Metanephros (tissue), 1 donor: ENCODE results near the gene CGGBP1. TPM values are rescaled to one million over a fixed set of nuclear protein-coding genes. Genes with fewer than 3 reads are reported as not detected.

Experiments
- total RNA-seq: library from RNA; depleted of rRNA; stranded (reverse); fragments of >200 nt; gene quantifications from one replicate; pipeline ENCODE4 v1.2.3, GENCODE V29; 2014

CGGBP1 gene, protein sequence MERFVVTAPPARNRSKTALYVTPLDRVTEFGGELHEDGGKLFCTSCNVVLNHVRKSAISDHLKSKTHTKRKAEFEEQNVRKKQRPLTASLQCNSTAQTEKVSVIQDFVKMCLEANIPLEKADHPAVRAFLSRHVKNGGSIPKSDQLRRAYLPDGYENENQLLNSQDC
- 83.8 TPM for total RNA-seq

DNA sequence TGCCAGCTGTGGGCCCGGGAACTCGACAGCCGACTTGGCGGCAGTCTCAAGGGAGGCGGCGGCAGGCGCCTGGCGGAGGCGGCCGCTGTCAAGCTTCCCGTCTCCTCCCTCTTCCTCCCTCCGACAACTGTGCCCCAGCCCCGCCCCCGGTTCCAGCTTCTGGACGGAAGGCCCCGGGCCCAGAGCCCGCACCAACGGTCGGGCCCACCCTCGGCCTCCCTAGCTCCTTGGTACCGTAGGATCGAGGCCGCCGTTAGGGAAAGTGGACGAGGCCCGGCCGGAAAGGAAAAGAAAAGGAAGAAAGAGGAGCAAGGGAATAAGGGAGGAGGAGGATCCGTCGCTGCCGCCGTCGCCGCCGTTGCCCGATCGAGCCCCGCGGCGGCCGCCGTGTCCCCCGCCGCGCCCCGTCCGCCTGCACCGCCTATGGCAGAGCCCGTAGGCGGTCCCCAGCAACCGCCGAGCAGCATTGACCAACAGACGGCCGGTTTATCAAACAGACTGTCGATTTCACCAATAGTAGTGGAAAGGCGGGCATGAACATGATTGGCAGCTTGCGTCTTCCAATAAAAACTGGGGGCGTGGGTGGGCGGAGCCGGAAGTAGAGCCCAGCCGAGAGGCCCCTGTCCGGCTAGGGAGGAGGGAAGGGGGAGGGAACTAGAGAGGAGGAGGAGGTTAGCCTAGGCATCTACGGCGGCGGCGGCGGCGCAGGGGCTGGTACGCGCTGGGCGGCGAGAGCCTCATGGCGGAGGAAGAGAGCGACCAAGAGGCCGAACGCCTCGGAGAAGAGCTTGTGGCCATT is at the start of gene CGGBP1, which contains the start of gene ZNF654:
Gene CGGBP1 (minus strand): TSS at position 425 of the 799 bp plus-strand sequence. CDS start 3,029 bp downstream, outside the sequence.
Gene ZNF654 (plus strand): TSS at position 675 of the 799 bp plus-strand sequence. CDS start 65 bp downstream, at position 740.

Other genes starting within 250 kb of the CGGBP1 start
- gene ZNF654, start 250 bp upstream of the CGGBP1 start, total RNA-seq, result 20.7 TPM
- 24.5 TPM for gene C3orf38, start 91.0 kb upstream of the CGGBP1 start, total RNA-seq